NCI-H524 (cell line): ENCODE measurements around the gene CRYGD.

Experiments used
- DNase-seq, 2 experiments: peaks; one replicate each; lab custom pipeline; 2025; lab: John Stamatoyannopoulos, UW

Gene CRYGD

GRCh38 chr2:208083807-208084206, 40.5 kb downstream of the CRYGD start:
- no peak for DNase-seq

- no peak for DNase-seq
Measured at GRCh38 chr2:208077276-208077675, 47.0 kb downstream of the CRYGD start.

GRCh38 chr2:208074610-208075356, 49.5 kb downstream of the CRYGD start:
- no peak for DNase-seq

DNA sequence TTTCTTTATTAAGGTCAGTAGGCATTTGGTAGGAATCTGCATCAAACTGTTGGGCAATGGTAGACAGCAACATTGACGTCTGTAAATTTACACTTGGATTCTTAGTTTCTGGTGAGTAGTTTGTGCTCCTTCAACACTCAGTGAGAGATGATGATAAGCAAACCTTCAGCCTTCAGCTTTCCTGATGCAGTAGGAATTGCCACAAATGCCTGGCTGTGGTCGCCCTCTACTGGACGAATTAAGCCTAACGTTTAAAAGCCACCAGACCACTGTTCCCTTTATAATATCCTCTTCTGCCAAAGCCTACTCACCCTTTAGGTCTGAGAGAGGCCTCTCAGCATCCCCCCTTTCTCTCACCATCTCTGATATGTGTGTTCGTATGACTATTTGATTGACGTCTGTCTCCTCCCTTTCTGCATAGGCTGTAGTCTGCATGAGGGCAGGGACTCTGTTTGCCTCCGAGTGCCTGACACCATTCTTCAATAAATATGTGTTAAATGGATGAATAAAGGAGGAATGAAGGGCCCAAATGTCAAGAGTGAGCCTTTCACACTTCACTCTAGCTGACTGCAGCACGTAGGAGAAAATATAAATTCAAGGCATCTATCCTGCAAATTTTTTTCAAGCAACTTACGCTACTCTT, 52.0 kb downstream of the CRYGD start:
- DNase-seq = peak; percentile 48 to 50
